ENCODE measurements around the gene ZMPSTE24. TPM values are rescaled to one million over a fixed set of nuclear protein-coding genes. Genes with fewer than 3 reads are reported as not detected.
"Not testable (repeated sequence)": the region's sequence is repeated elsewhere in the genome, so short reads cannot be mapped to it uniquely, and the experiment has no call there.

The ZMPSTE24 gene
- 10 to 100 TPM; 42.3 to 51.4 TPM for total RNA-seq
- long read RNA-seq, donor 1, transcript ZMPSTE24-201 (10 exons, 3,108 nt), result major isoform, 17 of 24 reads
- long read RNA-seq, donor 1, partial matches to known transcripts, result 5 of 24 reads
- long read RNA-seq, donor 1, other reads (novel, unspliced or antisense), result 2 of 24 reads
- long read RNA-seq, donor 2, transcript ZMPSTE24-201 (10 exons, 3,108 nt), result major isoform, 21 of 30 reads
- long read RNA-seq, donor 2, partial matches to known transcripts, result 2 of 30 reads
- long read RNA-seq, donor 2, other reads (novel, unspliced or antisense), result 7 of 30 reads

DNA sequence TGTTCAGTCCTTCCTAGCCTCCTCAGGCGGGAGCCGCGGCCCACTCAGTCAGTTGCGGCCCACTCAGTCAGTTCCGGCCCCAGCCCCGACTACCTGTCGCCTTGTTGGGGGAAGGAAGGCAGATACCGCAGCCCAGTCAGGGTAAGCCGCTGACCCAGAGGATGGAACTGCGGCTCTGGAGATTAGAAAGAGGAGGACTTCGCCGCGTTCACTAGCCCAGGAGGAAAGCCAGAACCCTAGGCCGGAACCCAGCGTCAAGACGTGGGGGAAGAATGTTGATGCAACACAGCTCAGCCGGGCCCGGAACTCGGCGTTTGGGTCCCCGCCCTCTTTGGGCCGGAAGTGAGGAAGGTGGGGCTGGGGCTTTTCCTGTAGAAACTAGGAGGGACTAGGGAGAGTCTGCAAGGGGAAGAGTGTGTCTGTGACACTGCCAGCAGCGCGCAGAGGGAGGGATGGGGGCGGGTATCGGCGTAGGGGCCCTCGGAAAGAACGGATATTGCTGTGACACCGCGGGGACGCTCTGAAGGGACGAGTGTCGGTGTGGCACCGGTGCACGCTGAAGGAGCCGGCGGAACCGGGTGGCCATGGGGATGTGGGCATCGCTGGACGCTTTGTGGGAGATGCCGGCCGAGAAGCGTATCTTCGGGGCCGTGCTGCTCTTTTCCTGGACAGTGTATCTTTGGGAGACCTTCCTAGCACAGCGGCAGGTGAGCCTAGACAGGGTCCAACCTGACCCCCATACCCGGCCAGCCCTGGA, at the start of gene ZMPSTE24:
Gene ZMPSTE24, plus strand, starts transcription at position 549 of the 757 bp plus-strand sequence. Its CDS starts 36 bp downstream, at position 585.
- peak; percentile 99 for DNase-seq (ENCODE audit: low spot score)
- intact Hi-C loops (cut with DNase I), result no loop called here

DNA sequence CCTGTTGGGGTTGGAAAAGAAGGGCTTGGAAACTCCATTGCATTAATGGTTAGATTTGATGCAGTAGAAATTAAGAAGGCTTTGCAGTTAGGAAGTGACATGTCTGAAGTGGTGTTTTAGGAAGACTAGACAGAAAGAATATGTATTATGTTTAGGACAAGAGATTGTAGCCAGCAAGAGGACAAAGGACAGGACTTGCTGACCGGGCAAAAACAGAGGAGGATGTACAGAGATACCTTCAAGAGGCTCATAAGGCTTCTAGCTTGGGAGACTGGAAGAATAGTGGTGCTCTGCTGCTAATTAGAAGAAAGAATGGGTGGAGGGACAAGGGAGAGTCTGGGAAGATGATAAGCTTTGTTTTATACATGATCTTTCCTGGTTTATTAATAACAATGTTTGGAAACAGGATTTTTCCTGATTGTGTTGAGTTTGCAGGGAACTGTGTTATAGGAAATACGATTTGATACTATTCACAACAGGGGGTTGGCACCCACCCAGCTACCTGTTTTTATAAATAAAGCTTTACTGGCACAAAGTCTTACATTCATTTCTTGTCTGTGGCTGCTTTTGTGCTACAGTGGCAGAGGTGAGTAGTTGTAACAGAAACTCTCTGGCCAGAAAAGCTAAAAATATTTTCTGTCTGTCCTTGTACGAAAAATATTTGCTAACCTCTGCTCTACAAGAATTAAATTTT, 47.4 kb upstream of the ZMPSTE24 start:
- intact Hi-C loops (cut with DNase I), result no loop called here
- no peak for DNase-seq (ENCODE audit: low spot score)

- no peak for DNase-seq (ENCODE audit: low spot score)
- intact Hi-C loops (cut with DNase I), result no loop called here
Observed at GRCh38 chr1:40218333-40218732, 39.7 kb upstream of the ZMPSTE24 start.

- DNase-seq (ENCODE audit: low spot score); intact Hi-C loops (cut with DNase I): not testable (repeated sequence)
Observed at GRCh38 chr1:40221471-40221905, 36.5 kb upstream of the ZMPSTE24 start.

- DNase-seq (ENCODE audit: low spot score), result no peak
- intact Hi-C loops (cut with DNase I), result no loop called here
Observed at GRCh38 chr1:40221977-40222772, 35.9 kb upstream of the ZMPSTE24 start.

DNA sequence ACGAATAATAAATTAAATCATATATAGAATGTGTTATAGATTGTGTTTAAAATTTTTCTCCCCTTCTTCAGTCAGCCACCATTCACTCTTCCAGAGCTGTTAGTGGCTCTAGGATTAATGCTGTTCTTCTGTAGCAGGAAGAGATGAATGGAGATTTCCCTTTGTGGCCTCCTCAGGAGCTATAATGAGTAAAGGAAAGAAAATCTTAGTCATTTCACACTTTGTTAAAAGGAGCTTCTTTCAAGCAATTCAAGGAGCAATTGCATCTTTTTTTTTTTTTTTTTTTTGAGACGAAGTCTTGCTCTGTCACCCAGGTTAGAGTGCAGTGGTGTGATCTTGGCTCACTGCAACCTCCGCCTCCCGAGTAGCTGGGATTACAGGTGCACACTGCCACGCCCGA, 34.0 kb upstream of the ZMPSTE24 start:
- intact Hi-C loops (cut with DNase I), result no loop called here
- DNase-seq (ENCODE audit: low spot score), result no peak

GRCh38 chr1:40226192-40226591, 31.8 kb upstream of the ZMPSTE24 start:
- no peak for DNase-seq (ENCODE audit: low spot score)
- intact Hi-C loops (cut with DNase I), result no loop called here

DNA sequence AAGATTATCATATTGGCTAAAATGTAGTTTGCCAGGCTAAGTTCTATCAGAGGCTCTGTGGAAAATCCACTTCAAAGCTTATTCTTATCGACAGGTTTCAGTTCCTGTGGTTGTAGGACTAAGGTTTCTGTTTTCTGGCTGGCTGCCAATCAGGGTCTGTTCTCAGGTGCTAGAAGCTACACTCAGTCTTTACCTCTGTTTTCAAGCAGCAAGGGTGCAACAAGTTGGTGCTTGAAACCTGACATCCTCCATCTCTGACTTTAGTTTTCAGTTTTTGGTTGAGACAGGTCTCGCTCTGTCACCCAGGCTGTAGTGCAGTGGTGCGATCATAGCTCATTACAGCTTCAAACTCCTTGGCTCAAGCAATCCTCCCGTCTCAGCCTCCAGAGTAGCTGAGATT, 25.6 kb upstream of the ZMPSTE24 start:
- intact Hi-C loops (cut with DNase I), result no loop called here

DNA sequence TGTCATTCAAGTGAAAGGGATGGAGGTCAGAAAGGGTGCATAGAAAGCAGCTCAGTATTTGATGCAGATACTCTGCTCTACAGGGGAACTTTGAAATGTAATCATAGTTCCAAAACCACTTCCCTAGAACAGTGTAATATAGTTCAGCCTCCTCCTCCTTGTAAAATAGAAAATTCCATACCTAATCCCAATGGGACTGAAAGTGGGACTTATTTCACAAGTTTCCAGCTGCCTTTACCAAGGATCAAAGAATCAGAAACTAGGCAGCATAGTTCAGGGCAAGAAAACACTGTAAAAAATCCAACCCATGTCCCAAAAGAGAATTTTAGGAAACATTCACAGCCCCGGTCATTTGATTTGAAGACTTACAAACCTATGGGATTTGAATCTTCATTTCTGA, 18.4 kb upstream of the ZMPSTE24 start:
- intact Hi-C loops (cut with DNase I), result no loop called here
- no peak for DNase-seq (ENCODE audit: low spot score)

More for the DNA sequence above, 25.6 kb upstream of the ZMPSTE24 start:
- no peak for DNase-seq (ENCODE audit: low spot score)

DNA sequence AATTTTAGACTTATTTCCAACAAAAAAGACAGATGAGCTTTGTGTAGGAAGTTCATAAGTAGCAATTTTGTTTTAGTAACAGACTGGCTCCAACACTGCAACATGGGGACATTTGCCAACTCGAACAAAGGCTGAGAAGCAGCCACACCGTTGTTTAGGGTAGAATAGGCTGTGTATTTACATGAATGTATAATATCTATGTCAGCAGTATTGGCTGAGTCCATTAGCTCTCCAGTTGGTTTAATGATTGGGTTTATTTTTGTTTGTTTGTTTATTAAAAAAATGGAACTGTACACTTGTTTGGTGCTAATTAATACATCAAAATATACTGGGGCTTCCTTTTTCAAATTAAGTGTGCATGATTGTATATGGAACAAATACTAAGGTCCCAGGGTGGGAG, 17.6 kb upstream of the ZMPSTE24 start:
- intact Hi-C loops (cut with DNase I), result no loop called here
- no peak for DNase-seq (ENCODE audit: low spot score)

DNA sequence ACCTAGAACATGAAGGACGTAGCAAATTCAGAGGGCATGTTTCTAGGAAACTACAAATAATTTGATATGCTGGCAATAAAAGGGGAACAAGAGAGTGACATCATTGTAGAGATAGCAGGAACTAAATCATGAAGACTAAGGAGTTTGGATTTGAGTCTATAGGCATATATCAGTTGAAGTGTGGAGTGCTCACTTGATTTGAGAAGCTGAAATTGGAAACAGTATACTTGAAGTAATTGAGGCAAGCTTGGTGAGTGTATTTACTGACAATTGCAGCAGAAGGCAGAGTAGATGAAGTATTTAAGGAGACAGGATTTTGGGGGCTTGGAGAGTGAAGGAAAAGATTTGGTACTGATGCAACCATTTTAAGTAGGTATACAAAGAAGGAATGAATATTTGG, 16.7 kb upstream of the ZMPSTE24 start:
- intact Hi-C loops (cut with DNase I), result no loop called here
- no peak for DNase-seq (ENCODE audit: low spot score)

DNA sequence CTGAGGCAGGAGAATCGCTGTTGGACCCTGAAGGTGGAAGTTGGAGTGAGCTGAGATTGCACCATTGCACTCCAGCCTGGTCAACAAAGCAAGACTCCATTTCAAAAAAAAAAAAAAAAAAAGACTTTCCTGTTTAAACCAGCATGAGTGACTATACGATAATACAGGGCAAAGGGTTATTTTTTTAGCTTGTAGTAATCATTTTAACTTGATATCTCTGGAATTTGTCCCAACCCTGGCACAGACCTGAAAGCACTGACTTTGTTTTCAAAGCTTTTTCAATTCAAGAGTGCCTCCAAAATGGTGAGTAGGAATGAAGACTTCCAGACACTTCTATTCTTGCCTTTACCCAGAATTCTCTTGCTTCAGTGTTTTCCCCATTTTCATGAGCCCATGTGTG, 14.7 kb upstream of the ZMPSTE24 start:
- intact Hi-C loops (cut with DNase I), result no loop called here
- DNase-seq (ENCODE audit: low spot score), result no peak

- intact Hi-C loops (cut with DNase I), result no loop called here
- DNase-seq (ENCODE audit: low spot score), result no peak
Observed at GRCh38 chr1:40244138-40244744, 13.8 kb upstream of the ZMPSTE24 start.

- intact Hi-C loops (cut with DNase I), result no loop called here
- DNase-seq (ENCODE audit: low spot score), result no peak
Observed at GRCh38 chr1:40245686-40246085, 12.3 kb upstream of the ZMPSTE24 start.

GRCh38 chr1:40247655-40248054, 10.4 kb upstream of the ZMPSTE24 start, which contains the start of gene TMCO2:
TSS of gene TMCO2 (plus strand) at chr1:40247937. CDS start at chr1:40247994, 57 bp downstream.
- intact Hi-C loops (cut with DNase I), result no loop called here
- no peak for DNase-seq (ENCODE audit: low spot score)

- no peak for DNase-seq (ENCODE audit: low spot score)
- intact Hi-C loops (cut with DNase I), result no loop called here
Observed at GRCh38 chr1:40248412-40248811, 9.6 kb upstream of the ZMPSTE24 start.

DNA sequence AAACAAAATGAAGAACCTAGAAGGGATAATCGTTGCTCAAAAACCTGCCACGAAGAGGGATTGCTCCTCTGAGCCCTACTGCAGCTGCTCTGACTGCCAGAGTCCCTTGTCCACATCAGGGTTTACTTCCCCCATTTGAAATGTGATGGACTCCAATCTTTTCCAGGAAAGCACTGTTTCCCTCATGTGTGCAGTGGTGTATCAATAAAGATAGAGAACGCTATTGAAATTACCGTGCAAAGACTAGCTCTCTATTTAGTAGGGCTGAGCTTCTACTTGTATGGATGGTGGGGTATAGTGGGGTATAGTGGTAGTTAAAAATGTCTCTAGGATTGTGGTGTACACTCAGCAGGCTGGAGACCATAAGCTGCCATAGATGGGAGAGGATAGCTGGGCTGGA, 6.6 kb upstream of the ZMPSTE24 start:
- DNase-seq (ENCODE audit: low spot score), result no peak
- intact Hi-C loops (cut with DNase I), result no loop called here

DNA sequence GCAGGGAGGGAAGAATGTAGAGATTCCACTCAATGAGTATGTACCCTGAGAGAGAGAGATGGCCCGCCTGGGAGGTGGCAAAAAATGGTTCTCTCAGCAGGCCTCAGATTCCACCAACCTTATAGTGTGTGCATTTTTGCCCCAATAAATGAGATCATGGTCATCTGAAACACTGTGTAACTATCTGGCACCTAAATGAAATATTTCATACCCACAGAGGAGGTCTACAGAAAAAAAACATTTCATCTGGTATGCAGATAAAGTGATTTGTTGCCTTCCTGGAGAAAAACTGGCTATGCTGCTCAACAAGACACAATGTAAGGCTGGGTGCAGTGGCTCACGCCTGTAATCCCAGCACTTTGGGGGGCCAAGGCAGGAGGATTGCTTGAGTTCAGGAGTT, 5.4 kb upstream of the ZMPSTE24 start:
- intact Hi-C loops (cut with DNase I), result no loop called here
- DNase-seq (ENCODE audit: low spot score), result no peak

DNA sequence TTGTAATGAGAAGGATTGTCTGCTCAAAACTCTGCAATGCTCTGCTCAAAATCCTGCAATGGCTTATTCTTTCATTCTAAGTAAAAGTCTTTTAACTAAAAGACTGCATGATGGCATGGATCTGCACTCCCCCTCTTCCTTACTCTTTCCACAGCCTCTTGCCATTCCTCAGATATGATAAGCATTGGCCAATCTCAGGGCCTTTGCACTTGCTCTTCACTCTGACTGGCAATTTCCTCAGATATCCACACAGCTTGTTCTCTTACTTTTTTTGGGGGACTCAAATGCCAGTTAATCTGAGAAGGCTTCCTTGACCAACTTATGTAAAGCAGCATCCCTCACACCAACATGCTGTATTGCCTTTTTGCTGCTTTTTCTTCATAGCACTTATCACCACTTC, 2.8 kb upstream of the ZMPSTE24 start:
- no peak for DNase-seq (ENCODE audit: low spot score)
- intact Hi-C loops (cut with DNase I), result no loop called here
